ENCODE results near the gene ACVR1. TPM values are rescaled to one million over a fixed set of nuclear protein-coding genes. Genes with fewer than 3 reads are reported as not detected.

Gene ACVR1
- polyA plus RNA-seq, 1 of the 3 experiments (the other 2 are of a cell fraction) = 22.4 TPM

- H2AFZ ChIP-seq (ENCODE audit: low read depth) = peak overlapping the region; percentile 79
- no peaks in the 10 kb centered on the region for H3K9me3 ChIP-seq
- peaks cover 24% of the 10 kb centered on the region for H4K20me1 ChIP-seq (ENCODE audit: insufficient read depth)
- peak overlapping the region; percentile 66 to 87 for H3K27ac ChIP-seq (ENCODE audit: low read depth in 2 of 2, low read length in 1 of 2)
- no peaks in the 10 kb centered on the region for H3K27me3 ChIP-seq (ENCODE audit: insufficient read depth)
- peak overlapping the region; percentile 68 to 88 for H3K4me3 ChIP-seq (ENCODE audit: low read depth in 2 of 2, low read length in 1 of 2)
- H3K9me2 ChIP-seq = no peaks in the 10 kb centered on the region
- WGBS (ENCODE audit: low lambda C conversion rate) = 22% methylated on average over 6 of the region's 12 CpGs
- POLR2A ChIA-PET = interaction anchor here (0.6 to 1.6 kb wide), 7 partner anchors 12 to 147 kb away, joined by 3 to 10 read pairs (median 4); no protein-coding TSS in a partner anchor
- H3K79me2 ChIP-seq (ENCODE audit: insufficient read depth) = peaks cover 38% of the 10 kb centered on the region
- CTCF ChIA-PET = interaction anchor here (0.9 to 2.4 kb wide), 18 partner anchors 9 to 869 kb away, joined by 3 to 9 read pairs (median 5); no protein-coding TSS in a partner anchor
- DNase-seq = no peak
- no peak for TF ChIP-seq FOXJ3 (CRISPR knock-in tag; IDR thresholded peaks at IDR 0.05)
- TF ChIP-seq MAX (IDR thresholded peaks at IDR 0.05; ENCODE audit: low read depth) = no peak
- no peak for TF ChIP-seq EZH2phosphoT487 (IDR thresholded peaks at IDR 0.05; ENCODE audit: borderline replicate concordance, low read depth)
- TF ChIP-seq NRF1 (IDR thresholded peaks at IDR 0.05; ENCODE audit: low read depth, low read length) = no peak
- no peak for TF ChIP-seq CHD2 (IDR thresholded peaks at IDR 0.05; ENCODE audit: low read length, partially characterized antibody)
- no peak for TF ChIP-seq GATA2 (CRISPR knock-in tag; IDR thresholded peaks at IDR 0.05)
- TF ChIP-seq USF1 (IDR thresholded peaks at IDR 0.05; ENCODE audit: borderline replicate concordance, low read depth) = no peak
- TF ChIP-seq, protein P1, sequence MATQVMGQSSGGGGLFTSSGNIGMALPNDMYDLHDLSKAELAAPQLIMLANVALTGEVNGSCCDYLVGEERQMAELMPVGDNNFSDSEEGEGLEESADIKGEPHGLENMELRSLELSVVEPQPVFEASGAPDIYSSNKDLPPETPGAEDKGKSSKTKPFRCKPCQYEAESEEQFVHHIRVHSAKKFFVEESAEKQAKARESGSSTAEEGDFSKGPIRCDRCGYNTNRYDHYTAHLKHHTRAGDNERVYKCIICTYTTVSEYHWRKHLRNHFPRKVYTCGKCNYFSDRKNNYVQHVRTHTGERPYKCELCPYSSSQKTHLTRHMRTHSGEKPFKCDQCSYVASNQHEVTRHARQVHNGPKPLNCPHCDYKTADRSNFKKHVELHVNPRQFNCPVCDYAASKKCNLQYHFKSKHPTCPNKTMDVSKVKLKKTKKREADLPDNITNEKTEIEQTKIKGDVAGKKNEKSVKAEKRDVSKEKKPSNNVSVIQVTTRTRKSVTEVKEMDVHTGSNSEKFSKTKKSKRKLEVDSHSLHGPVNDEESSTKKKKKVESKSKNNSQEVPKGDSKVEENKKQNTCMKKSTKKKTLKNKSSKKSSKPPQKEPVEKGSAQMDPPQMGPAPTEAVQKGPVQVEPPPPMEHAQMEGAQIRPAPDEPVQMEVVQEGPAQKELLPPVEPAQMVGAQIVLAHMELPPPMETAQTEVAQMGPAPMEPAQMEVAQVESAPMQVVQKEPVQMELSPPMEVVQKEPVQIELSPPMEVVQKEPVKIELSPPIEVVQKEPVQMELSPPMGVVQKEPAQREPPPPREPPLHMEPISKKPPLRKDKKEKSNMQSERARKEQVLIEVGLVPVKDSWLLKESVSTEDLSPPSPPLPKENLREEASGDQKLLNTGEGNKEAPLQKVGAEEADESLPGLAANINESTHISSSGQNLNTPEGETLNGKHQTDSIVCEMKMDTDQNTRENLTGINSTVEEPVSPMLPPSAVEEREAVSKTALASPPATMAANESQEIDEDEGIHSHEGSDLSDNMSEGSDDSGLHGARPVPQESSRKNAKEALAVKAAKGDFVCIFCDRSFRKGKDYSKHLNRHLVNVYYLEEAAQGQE (IDR thresholded peaks at IDR 0.05; ENCODE audit: low read depth, low read length) = no peak
- no peak for TF ChIP-seq EP300 (IDR thresholded peaks at IDR 0.05; ENCODE audit: borderline replicate concordance in 1 of 2, low read depth in 1 of 2, low read length in 1 of 2)
- no peak for TF ChIP-seq ZBTB33 (IDR thresholded peaks at IDR 0.05; ENCODE audit: borderline replicate concordance, low read depth)
- TF ChIP-seq JUND (IDR thresholded peaks at IDR 0.05) = no peak
- no peak for TF ChIP-seq RFX5 (IDR thresholded peaks at IDR 0.05; ENCODE audit: low read length)
- peak overlapping the region; percentile 71 for H3K9ac ChIP-seq
- H3K36me3 ChIP-seq (replicated peaks in 1 of 2; ENCODE audit: control insufficient read depth in 1 of 2, insufficient read depth in 2 of 2, low read length in 1 of 2) = peaks cover 0 to 2% of the 10 kb centered on the region in 2 experiments
- peaks cover 3% of the 10 kb centered on the region for H3F3A ChIP-seq (replicated peaks; ENCODE audit: insufficient read depth)
- peaks cover 8 to 23% of the 10 kb centered on the region in 2 experiments; a peak in 3 of 4 replicates for H3K4me1 ChIP-seq (ENCODE audit: control insufficient read depth in 1 of 2, insufficient read depth in 2 of 2, low read depth in 1 of 2, low read length in 1 of 2)
- peak overlapping the region; percentile 80 for H3K4me2 ChIP-seq
Observed at GRCh38 chr2:157876786-157877138, 632 bp upstream of the ACVR1 start.

Measured in SK-N-SH (cell line).